Stimulated activated CD8-positive, alpha-beta memory T cell treated with anti-CD3 and anti-CD28 coated beads, Interleukin-7, amount 100 ng/mL, for 48 hours (primary cell): Measurements from ENCODE around the gene PHACTR3.

Experiments
- DNase-seq, 2 donors: peaks; one replicate each; pipeline ENCODE4 v3.0.0-alpha.2; 2020; ENCODE audit warnings: low read depth in 1 of 2; ENCODE audit errors: extremely low read depth in 1 of 2

The PHACTR3 gene

GRCh38 chr20:59745201-59745600, 140.9 kb downstream of the PHACTR3 start:
- DNase-seq: no peak

- DNase-seq: no peak
Measured at GRCh38 chr20:59745716-59746115, 141.4 kb downstream of the PHACTR3 start.

GRCh38 chr20:59746155-59746554, 141.8 kb downstream of the PHACTR3 start:
- DNase-seq: no peak

GRCh38 chr20:59747671-59748515, 143.6 kb downstream of the PHACTR3 start:
- DNase-seq: no peak

GRCh38 chr20:59748619-59749191, 144.4 kb downstream of the PHACTR3 start:
- DNase-seq: no peak

- no peak for DNase-seq
Measured at GRCh38 chr20:59749301-59749700, 145.0 kb downstream of the PHACTR3 start.

- DNase-seq: no peak
Measured at GRCh38 chr20:59750209-59750840, 146.0 kb downstream of the PHACTR3 start.

- peak; percentile 6 to 22 for DNase-seq
Measured at GRCh38 chr20:59751075-59751711, 146.9 kb downstream of the PHACTR3 start.

GRCh38 chr20:59752101-59752586, 147.8 kb downstream of the PHACTR3 start:
- no peak for DNase-seq

GRCh38 chr20:59752704-59753460, 148.5 kb downstream of the PHACTR3 start:
- DNase-seq: no peak

- no peak for DNase-seq
Measured at GRCh38 chr20:59753836-59754235, 149.5 kb downstream of the PHACTR3 start.

GRCh38 chr20:59754551-59754950, 150.2 kb downstream of the PHACTR3 start:
- DNase-seq: no peak

GRCh38 chr20:59756241-59756640, 151.9 kb downstream of the PHACTR3 start:
- no peak for DNase-seq

- no peak for DNase-seq
Measured at GRCh38 chr20:59764037-59764436, 159.7 kb downstream of the PHACTR3 start.

GRCh38 chr20:59765599-59766177, 161.3 kb downstream of the PHACTR3 start:
- DNase-seq: no peak

- DNase-seq: no peak
Measured at GRCh38 chr20:59767656-59768055, 163.3 kb downstream of the PHACTR3 start.

GRCh38 chr20:59770270-59770669, 165.9 kb downstream of the PHACTR3 start:
- no peak for DNase-seq

- no peak for DNase-seq
Measured at GRCh38 chr20:59770851-59771250, 166.5 kb downstream of the PHACTR3 start.

- DNase-seq: no peak
Measured at GRCh38 chr20:59771506-59772372, 167.4 kb downstream of the PHACTR3 start.
